ENCODE data around the gene TATDN2.

TATDN2 gene

GRCh38 chr3:10289077-10289476 is 40.8 kb downstream of the TATDN2 start:
- no peak for DNase-seq (ENCODE audit: extremely low spot score)
- TF ChIP-seq PKNOX1 (IDR thresholded peaks at IDR 0.05) (no peak), FOXA1 (IDR thresholded peaks at IDR 0.05) (no peak), ELF4 (IDR thresholded peaks at IDR 0.05) (no peak), FOXM1 (IDR thresholded peaks at IDR 0.05; ENCODE audit: borderline replicate concordance) (no peak), SP1 (IDR thresholded peaks at IDR 0.05) (no peak), LEF1 (IDR thresholded peaks at IDR 0.05; ENCODE audit: borderline replicate concordance) (no peak), FOXK2 (IDR thresholded peaks at IDR 0.05) (no peak), TARDBP (IDR thresholded peaks at IDR 0.05) (no peak), NFRKB (IDR thresholded peaks at IDR 0.05) (no peak)
- ChIA-PET CTCF (no interaction called here), POLR2A (no interaction called here)

- ChIA-PET POLR2A (no interaction called here), CTCF (no interaction called here)
- TF ChIP-seq CTBP1 (IDR thresholded peaks at IDR 0.05; ENCODE audit: borderline replicate concordance) (no peak), BHLHE40 (IDR thresholded peaks at IDR 0.05; ENCODE audit: borderline replicate concordance) (no peak), FOXM1 (IDR thresholded peaks at IDR 0.05; ENCODE audit: borderline replicate concordance) (no peak), NFRKB (IDR thresholded peaks at IDR 0.05) (no peak), FOXK2 (IDR thresholded peaks at IDR 0.05) (no peak), FOXA1 (IDR thresholded peaks at IDR 0.05) (no peak), HDGF (IDR thresholded peaks at IDR 0.05; ENCODE audit: borderline replicate concordance) (no peak)
- no peak for DNase-seq (ENCODE audit: extremely low spot score)
Observed at GRCh38 chr3:10289787-10290355, 41.6 kb downstream of the TATDN2 start.

- POLR2A ChIA-PET = no interaction called here
Observed at GRCh38 chr3:10290481-10291176, 42.4 kb downstream of the TATDN2 start.

GRCh38 chr3:10291641-10292040 is 43.4 kb downstream of the TATDN2 start:
- TF ChIP-seq PKNOX1 (IDR thresholded peaks at IDR 0.05) (no peak), ZNF384 (IDR thresholded peaks at IDR 0.05) (no peak), SUZ12 (IDR thresholded peaks at IDR 0.05) (no peak), FOXK2 (IDR thresholded peaks at IDR 0.05) (no peak), BHLHE40 (IDR thresholded peaks at IDR 0.05; ENCODE audit: borderline replicate concordance) (no peak)
- ChIA-PET POLR2A (no interaction called here), CTCF (no interaction called here)
- DNase-seq (ENCODE audit: extremely low spot score) = no peak

More at GRCh38 chr3:10290481-10291176, 42.4 kb downstream of the TATDN2 start:
- CTCF ChIA-PET = no interaction called here
- DNase-seq (ENCODE audit: extremely low spot score) = no peak
- TF ChIP-seq FOXA1 (IDR thresholded peaks at IDR 0.05) (no peak), L3MBTL2 (conservative IDR thresholded peaks at IDR 0.05) (no peak), ARNT (IDR thresholded peaks at IDR 0.05) (no peak), ZNF384 (IDR thresholded peaks at IDR 0.05) (no peak), TARDBP (IDR thresholded peaks at IDR 0.05) (no peak), LEF1 (IDR thresholded peaks at IDR 0.05; ENCODE audit: borderline replicate concordance) (no peak), SUZ12 (IDR thresholded peaks at IDR 0.05) (no peak), FOXM1 (IDR thresholded peaks at IDR 0.05; ENCODE audit: borderline replicate concordance) (no peak), BHLHE40 (IDR thresholded peaks at IDR 0.05; ENCODE audit: borderline replicate concordance) (no peak), CTBP1 (IDR thresholded peaks at IDR 0.05; ENCODE audit: borderline replicate concordance) (no peak), NFRKB (IDR thresholded peaks at IDR 0.05) (no peak), SP1 (IDR thresholded peaks at IDR 0.05) (no peak), PKNOX1 (IDR thresholded peaks at IDR 0.05) (no peak), FOXK2 (IDR thresholded peaks at IDR 0.05) (no peak), HDGF (IDR thresholded peaks at IDR 0.05; ENCODE audit: borderline replicate concordance) (no peak)

- TF ChIP-seq TARDBP (IDR thresholded peaks at IDR 0.05) (no peak), ELF4 (IDR thresholded peaks at IDR 0.05) (no peak), BHLHE40 (IDR thresholded peaks at IDR 0.05; ENCODE audit: borderline replicate concordance) (no peak), L3MBTL2 (conservative IDR thresholded peaks at IDR 0.05) (no peak), NFRKB (IDR thresholded peaks at IDR 0.05) (no peak), PKNOX1 (IDR thresholded peaks at IDR 0.05) (no peak), SUZ12 (IDR thresholded peaks at IDR 0.05) (no peak), SP1 (IDR thresholded peaks at IDR 0.05) (no peak), ZNF384 (IDR thresholded peaks at IDR 0.05) (no peak), LEF1 (IDR thresholded peaks at IDR 0.05; ENCODE audit: borderline replicate concordance) (no peak)
- ChIA-PET POLR2A (interaction anchor here (1.2 kb wide), 1 partner anchor 28 kb away, joined by 5 read pairs; the partner anchor contains the start of gene SEC13), CTCF (no interaction called here)
- DNase-seq (ENCODE audit: extremely low spot score) = no peak
Observed at GRCh38 chr3:10292505-10293419, 44.5 kb downstream of the TATDN2 start, which contains the start of gene GHRL. GHRL (minus strand) TSS chr3:10292947; CDS start chr3:10290180, 2,767 bp downstream.

Data from HEK293T (cell line).